ENCODE data around the gene FNIP1.

- no peak for TF ChIP-seq CTCF (IDR thresholded peaks at IDR 0.05; ENCODE audit: low read length)
- TF ChIP-seq EZH2 (optimal IDR thresholded peaks at IDR 0.05; ENCODE audit: low read depth, low read length) = no peak
Measured at GRCh38 chr5:131630963-131631350, 165.9 kb downstream of the FNIP1 start.
